IMR-90 (cell line): ENCODE data around the gene ZPBP2. TPM values are rescaled to one million over a fixed set of nuclear protein-coding genes. Genes with fewer than 3 reads are reported as not detected.

Experiments used
- ATAC-seq: fragments of 200-7000 bp; cut with Tn5 transposase; 2 replicates; pipeline ENCODE4 v1.9.1; 2020; ENCODE audit warnings: low read depth, mild to moderate bottlenecking, moderate library complexity
- BruUV-seq: library from RNA; stranded (reverse); fragments of 400-500 nt; replicated peaks from 2 replicates; lab custom pipeline; 2021; lab: Mats Ljungman, UMichigan
- CTCF ChIA-PET: fragments of 300-600 bp; formaldehyde crosslinking; extraction: SDS; loops from one replicate; lab custom pipeline; 2021; ENCODE audit warnings: antibody characterized with exemption; lab: Yijun Ruan, JAX
- POLR2A ChIA-PET: fragments of 300-600 bp; sonication (Branson Sonifier 250); formaldehyde crosslinking; loops from one replicate; lab custom pipeline; 2022; ENCODE audit warnings: antibody characterized with exemption; ENCODE audit not compliant: unreplicated experiment; lab: Charles Lee
- DNase-seq: peaks from one replicate; pipeline ENCODE4 v3.0.0; 2013
- H2AFZ ChIP-seq: replicated peaks from 2 replicates; pipeline ENCODE3; 2013; ENCODE audit warnings: low read length, mild to moderate bottlenecking; ENCODE audit not compliant: poor library complexity
- H2AK5ac ChIP-seq: 2 replicates; pipeline ENCODE4 v1.6.1; 2013; ENCODE audit warnings: low read depth, low read length, inconsistent platforms
- H2AK9ac ChIP-seq: replicated peaks from 2 replicates; pipeline ENCODE3; 2013; ENCODE audit warnings: mild to moderate bottlenecking, low read depth, low read length, moderate library complexity; ENCODE audit not compliant: poor library complexity
- H2BK120ac ChIP-seq: 2 replicates; pipeline ENCODE4 v1.6.1; 2013; ENCODE audit warnings: low read depth, low read length, inconsistent platforms
- H2BK15ac ChIP-seq: 3 replicates; pipeline ENCODE4 v1.6.1; 2013; ENCODE audit warnings: low read depth, low read length, inconsistent platforms
- H2BK20ac ChIP-seq: 2 replicates; pipeline ENCODE4 v1.6.1; 2013; ENCODE audit warnings: low read depth, mild to moderate bottlenecking, inconsistent platforms, low read length, moderate library complexity
- H2BK5ac ChIP-seq: 2 replicates; pipeline ENCODE4 v1.6.1; 2013; ENCODE audit warnings: mild to moderate bottlenecking, low read depth, low read length, inconsistent platforms; ENCODE audit not compliant: poor library complexity, severe bottlenecking
- H3K14ac ChIP-seq: replicated peaks from 2 replicates; pipeline ENCODE4 v1.6.1; 2013; ENCODE audit warnings: low read depth, low read length, inconsistent platforms
- H3K18ac ChIP-seq: 2 replicates; pipeline ENCODE4 v1.6.1; 2013; ENCODE audit warnings: low read depth, low read length, control low read depth
- H3K23ac ChIP-seq: 2 replicates; pipeline ENCODE4 v1.6.1; 2013; ENCODE audit warnings: low read depth, low read length, inconsistent platforms
- H3K27ac ChIP-seq: 2 replicates; pipeline ENCODE4 v1.5.1; 2013; ENCODE audit warnings: mild to moderate bottlenecking, control low read depth, low read length; ENCODE audit not compliant: insufficient read depth
- H3K27me3 ChIP-seq: 2 replicates; pipeline ENCODE4 v1.6.1; 2013; ENCODE audit warnings: low read length; ENCODE audit not compliant: control insufficient read depth, insufficient read depth
- H3K36me3 ChIP-seq: 2 replicates; pipeline ENCODE4 v1.6.1; 2013; ENCODE audit warnings: low read length, mixed read lengths; ENCODE audit not compliant: control insufficient read depth, insufficient read depth
- H3K4ac ChIP-seq: 2 replicates; pipeline ENCODE4 v1.6.1; 2013; ENCODE audit warnings: low read depth, low read length, inconsistent platforms
- H3K4me1 ChIP-seq: 2 replicates; pipeline ENCODE4 v1.6.1; 2013; ENCODE audit warnings: low read length, mixed read lengths; ENCODE audit not compliant: control insufficient read depth, insufficient read depth
- H3K4me2 ChIP-seq: 2 replicates; pipeline ENCODE4 v1.6.1; 2013; ENCODE audit warnings: low read depth, mild to moderate bottlenecking, control low read depth, low read length, moderate library complexity
- H3K4me3 ChIP-seq: 2 replicates; pipeline ENCODE4 v1.5.1; 2013; ENCODE audit warnings: low read depth, mild to moderate bottlenecking, control low read depth, low read length, moderate library complexity; ENCODE audit not compliant: insufficient read depth
- H3K56ac ChIP-seq: 2 replicates; pipeline ENCODE4 v1.6.1; 2013; ENCODE audit warnings: low read length, inconsistent platforms; ENCODE audit not compliant: insufficient read depth; ENCODE audit errors: extremely low read depth
- H3K79me1 ChIP-seq, 2 experiments: 2 replicates each; pipeline ENCODE4 v1.6.1; 2013; ENCODE audit warnings: low read length in 2 of 2, inconsistent platforms in 1 of 2, low read depth in 1 of 2
- H3K9ac ChIP-seq: 2 replicates; pipeline ENCODE4 v1.6.1; 2013; ENCODE audit warnings: low read depth, low read length, control low read depth
- H3K9me1 ChIP-seq: 2 replicates; pipeline ENCODE4 v1.6.1; 2013; ENCODE audit warnings: low read length, inconsistent platforms; ENCODE audit not compliant: insufficient read depth
- H3K9me3 ChIP-seq: 2 replicates; pipeline ENCODE4 v1.6.1; 2013; ENCODE audit warnings: low read length; ENCODE audit not compliant: control insufficient read depth, insufficient read depth
- H4K20me1 ChIP-seq: 2 replicates; pipeline ENCODE4 v1.6.1; 2013; ENCODE audit warnings: low read length, inconsistent platforms; ENCODE audit not compliant: insufficient read depth
- H4K5ac ChIP-seq: 2 replicates; pipeline ENCODE4 v1.6.1; 2013; ENCODE audit warnings: mild to moderate bottlenecking, low read depth, low read length, control low read depth
- H4K8ac ChIP-seq, 2 experiments: 2 replicates each; pipeline ENCODE4 v1.6.1; 2013; ENCODE audit warnings: low read depth in 2 of 2, low read length in 2 of 2, control low read depth in 1 of 2, inconsistent platforms in 1 of 2
- H4K91ac ChIP-seq: 2 replicates; pipeline ENCODE4 v1.6.1; 2013; ENCODE audit warnings: low read depth, low read length, inconsistent platforms; ENCODE audit not compliant: insufficient read depth
- BHLHE40 ChIP-seq: fragments of 150-350 bp; IDR thresholded peaks from 2 replicates; pipeline ENCODE4 v1.6.1; 2016; ENCODE audit warnings: mild to moderate bottlenecking, low read depth, low read length
- CEBPB ChIP-seq: IDR thresholded peaks from 2 replicates; pipeline ENCODE4 v1.6.1; 2012; ENCODE audit warnings: low read depth, low read length, improper control_type of control experiment
- CHD1 ChIP-seq: IDR thresholded peaks from 2 replicates; pipeline ENCODE4 v1.6.1; 2012; ENCODE audit warnings: low read depth, low read length, improper control_type of control experiment
- FOS ChIP-seq: fragments of 150-350 bp; IDR thresholded peaks from 2 replicates; pipeline ENCODE4 v1.6.1; 2016; ENCODE audit warnings: low read depth, low read length
- MAFK ChIP-seq: IDR thresholded peaks from 2 replicates; pipeline ENCODE4 v1.6.1; 2012; ENCODE audit warnings: low read depth, low read length, improper control_type of control experiment
- MAZ ChIP-seq: IDR thresholded peaks from 2 replicates; pipeline ENCODE4 v1.6.1; 2012; ENCODE audit warnings: low read depth, mild to moderate bottlenecking, low read length, improper control_type of control experiment, moderate library complexity, borderline replicate concordance
- MXI1 ChIP-seq: IDR thresholded peaks from 2 replicates; pipeline ENCODE4 v1.6.1; 2012; ENCODE audit warnings: low read depth, mild to moderate bottlenecking, low read length, moderate library complexity, borderline replicate concordance
- NFE2L2 ChIP-seq: fragments of 150-350 bp; IDR thresholded peaks from 2 replicates; pipeline ENCODE4 v1.6.1; 2016; ENCODE audit warnings: low read depth, mild to moderate bottlenecking, low read length
- POLR2A ChIP-seq: IDR thresholded peaks from 2 replicates; pipeline ENCODE4 v1.6.1; 2012; ENCODE audit warnings: mild to moderate bottlenecking, low read depth, low read length
- RAD21 ChIP-seq: IDR thresholded peaks from 2 replicates; pipeline ENCODE4 v1.6.1; 2012; ENCODE audit warnings: low read length, improper control_type of control experiment
- RCOR1 ChIP-seq: IDR thresholded peaks from 2 replicates; pipeline ENCODE4 v1.6.1; 2012; ENCODE audit warnings: mild to moderate bottlenecking, low read length, improper control_type of control experiment; ENCODE audit not compliant: insufficient replicate concordance
- RFX5 ChIP-seq: IDR thresholded peaks from 2 replicates; pipeline ENCODE4 v1.8.0; 2012; ENCODE audit warnings: low read depth, mild to moderate bottlenecking, low read length, moderate library complexity
- SMC3 ChIP-seq: fragments of 150-350 bp; IDR thresholded peaks from 2 replicates; pipeline ENCODE4 v1.6.1; 2016; ENCODE audit warnings: low read depth, mild to moderate bottlenecking, antibody characterized with exemption, low read length, moderate library complexity
- dilution Hi-C: fragments of 300-500 bp; cut with HindIII; formaldehyde crosslinking; loops from one replicate; pipeline ENCODE4 v1.14.3; 2018; ENCODE audit warnings: low sequenced_read_pairs; ENCODE audit not compliant: unreplicated experiment
- in situ Hi-C: fragments of 300-500 bp; cut with MboI; formaldehyde crosslinking; loops from 3 replicates; pipeline ENCODE4 v1.14.3; 2019; ENCODE audit warnings: low sequenced_read_pairs, inconsistent platforms, mixed read lengths
- intact Hi-C: fragments of 100-400 bp; cut with micrococcal nuclease; formaldehyde crosslinking; loops from 2 replicates; pipeline ENCODE4 v1.10.0; 2022
- polyA plus RNA-seq, 3 experiments: library from polyadenylated mRNA; depleted of rRNA; stranded (reverse); fragments of >200 nt; gene quantifications; 2 replicates each; pipeline ENCODE4 v1.2.3, GENCODE V29; 2012; ENCODE audit warnings: low replicate concordance in 1 of 3
- total RNA-seq: library from RNA; depleted of rRNA; stranded (reverse); fragments of >200 nt; gene quantifications from 2 replicates; pipeline ENCODE4 v1.2.3, GENCODE V29; 2012
- TF ChIP-seq, protein P1 (sequence below): fragments of 150-350 bp; IDR thresholded peaks from 2 replicates; pipeline ENCODE4 v1.6.1; 2016; ENCODE audit warnings: low read depth, mild to moderate bottlenecking, low read length, moderate library complexity, borderline replicate concordance
- TF ChIP-seq, protein P2 (sequence below): conservative IDR thresholded peaks from 2 replicates; pipeline ENCODE4 v1.5.1; 2012; ENCODE audit warnings: mild to moderate bottlenecking, low read depth, low read length, improper control_type of control experiment
- TF ChIP-seq, protein P3 (sequence below): fragments of 150-350 bp; IDR thresholded peaks from 2 replicates; pipeline ENCODE4 v1.6.1; 2017; ENCODE audit warnings: mild to moderate bottlenecking, antibody characterized with exemption, low read length, low read depth

The ZPBP2 gene
- total and polyA plus RNA-seq, 2 of the 4 experiments (the other 2 are of a cell fraction): not detected

DNA sequence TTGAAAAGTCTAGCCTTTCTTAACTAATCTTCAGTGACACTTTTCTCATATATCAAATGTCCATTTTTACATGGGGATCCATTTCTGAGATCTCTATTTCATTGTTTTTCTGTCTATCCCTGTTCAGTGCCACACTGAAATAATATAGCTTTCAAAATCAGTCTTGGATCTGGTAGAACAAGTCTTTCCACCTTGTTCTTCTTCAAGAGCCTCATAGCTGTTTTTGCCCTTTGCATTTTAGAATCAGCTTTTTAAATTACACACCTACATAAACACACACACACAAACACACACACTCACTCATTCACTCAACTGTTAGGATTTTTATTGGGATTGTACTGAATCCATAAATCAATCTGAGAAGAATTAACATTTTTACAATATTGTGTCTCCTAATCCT lies 31.2 kb downstream of the ZPBP2 start:
- dilution Hi-C loops (no loop called here), intact Hi-C loops (no loop called here), in situ Hi-C loops (no loop called here)
- ChIA-PET POLR2A (no interaction called here), CTCF (interaction anchor here (0.7 kb wide), 1 partner anchor 30 kb away, joined by 3 read pairs; no protein-coding TSS in a partner anchor)
- Histone ChIP-seq H3K9me3 (no peaks in the 10 kb centered on the region), H2AFZ (no peak overlapping the region), H3K9ac (no peak overlapping the region), H2BK15ac (no peak overlapping the region), H2AK9ac (no peak overlapping the region), H3K23ac (no peak overlapping the region), H3K18ac (no peak overlapping the region), H3K4me2 (no peak overlapping the region), H3K27me3 (no peaks in the 10 kb centered on the region; the same call in 1 of the 2 replicates), H3K4me3 (no peak overlapping the region), H2BK5ac (no peak overlapping the region), H3K4me1 (no peaks in the 10 kb centered on the region), H3K14ac (no peak overlapping the region), H2AK5ac (no peak overlapping the region), H3K27ac (no peak overlapping the region), H4K5ac (no peak overlapping the region), H3K79me1 (no peaks in the 10 kb centered on the region), H2BK20ac (no peak overlapping the region), H3K36me3 (no peaks in the 10 kb centered on the region), H4K20me1 (no peaks in the 10 kb centered on the region), H3K9me1 (no peaks in the 10 kb centered on the region), H4K91ac (no peak overlapping the region), H2BK120ac (no peak overlapping the region), H3K56ac (no peak overlapping the region), H4K8ac (no peak overlapping the region), H3K4ac (no peak overlapping the region)
- ATAC-seq: no peak
- BruUV-seq: no TSS peak
- no peak for DNase-seq
- TF ChIP-seq SMC3: no peak
- TF ChIP-seq RFX5: no peak
- TF ChIP-seq FOS: no peak
- no peak for TF ChIP-seq CEBPB
- TF ChIP-seq CHD1: no peak
- TF ChIP-seq MAFK: no peak
- TF ChIP-seq RAD21: no peak
- no peak for TF ChIP-seq NFE2L2
- TF ChIP-seq, protein P1, sequence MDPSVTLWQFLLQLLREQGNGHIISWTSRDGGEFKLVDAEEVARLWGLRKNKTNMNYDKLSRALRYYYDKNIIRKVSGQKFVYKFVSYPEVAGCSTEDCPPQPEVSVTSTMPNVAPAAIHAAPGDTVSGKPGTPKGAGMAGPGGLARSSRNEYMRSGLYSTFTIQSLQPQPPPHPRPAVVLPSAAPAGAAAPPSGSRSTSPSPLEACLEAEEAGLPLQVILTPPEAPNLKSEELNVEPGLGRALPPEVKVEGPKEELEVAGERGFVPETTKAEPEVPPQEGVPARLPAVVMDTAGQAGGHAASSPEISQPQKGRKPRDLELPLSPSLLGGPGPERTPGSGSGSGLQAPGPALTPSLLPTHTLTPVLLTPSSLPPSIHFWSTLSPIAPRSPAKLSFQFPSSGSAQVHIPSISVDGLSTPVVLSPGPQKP: no peak
- TF ChIP-seq POLR2A: no peak
- no peak for TF ChIP-seq RCOR1
- TF ChIP-seq, protein P2, sequence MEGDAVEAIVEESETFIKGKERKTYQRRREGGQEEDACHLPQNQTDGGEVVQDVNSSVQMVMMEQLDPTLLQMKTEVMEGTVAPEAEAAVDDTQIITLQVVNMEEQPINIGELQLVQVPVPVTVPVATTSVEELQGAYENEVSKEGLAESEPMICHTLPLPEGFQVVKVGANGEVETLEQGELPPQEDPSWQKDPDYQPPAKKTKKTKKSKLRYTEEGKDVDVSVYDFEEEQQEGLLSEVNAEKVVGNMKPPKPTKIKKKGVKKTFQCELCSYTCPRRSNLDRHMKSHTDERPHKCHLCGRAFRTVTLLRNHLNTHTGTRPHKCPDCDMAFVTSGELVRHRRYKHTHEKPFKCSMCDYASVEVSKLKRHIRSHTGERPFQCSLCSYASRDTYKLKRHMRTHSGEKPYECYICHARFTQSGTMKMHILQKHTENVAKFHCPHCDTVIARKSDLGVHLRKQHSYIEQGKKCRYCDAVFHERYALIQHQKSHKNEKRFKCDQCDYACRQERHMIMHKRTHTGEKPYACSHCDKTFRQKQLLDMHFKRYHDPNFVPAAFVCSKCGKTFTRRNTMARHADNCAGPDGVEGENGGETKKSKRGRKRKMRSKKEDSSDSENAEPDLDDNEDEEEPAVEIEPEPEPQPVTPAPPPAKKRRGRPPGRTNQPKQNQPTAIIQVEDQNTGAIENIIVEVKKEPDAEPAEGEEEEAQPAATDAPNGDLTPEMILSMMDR: no peak
- no peak for TF ChIP-seq MAZ
- TF ChIP-seq BHLHE40: no peak
- TF ChIP-seq, protein P3, sequence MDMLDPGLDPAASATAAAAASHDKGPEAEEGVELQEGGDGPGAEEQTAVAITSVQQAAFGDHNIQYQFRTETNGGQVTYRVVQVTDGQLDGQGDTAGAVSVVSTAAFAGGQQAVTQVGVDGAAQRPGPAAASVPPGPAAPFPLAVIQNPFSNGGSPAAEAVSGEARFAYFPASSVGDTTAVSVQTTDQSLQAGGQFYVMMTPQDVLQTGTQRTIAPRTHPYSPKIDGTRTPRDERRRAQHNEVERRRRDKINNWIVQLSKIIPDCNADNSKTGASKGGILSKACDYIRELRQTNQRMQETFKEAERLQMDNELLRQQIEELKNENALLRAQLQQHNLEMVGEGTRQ: no peak
- no peak for TF ChIP-seq MXI1
